Measurements from ENCODE around the gene NSFL1C.

The NSFL1C gene

DNA sequence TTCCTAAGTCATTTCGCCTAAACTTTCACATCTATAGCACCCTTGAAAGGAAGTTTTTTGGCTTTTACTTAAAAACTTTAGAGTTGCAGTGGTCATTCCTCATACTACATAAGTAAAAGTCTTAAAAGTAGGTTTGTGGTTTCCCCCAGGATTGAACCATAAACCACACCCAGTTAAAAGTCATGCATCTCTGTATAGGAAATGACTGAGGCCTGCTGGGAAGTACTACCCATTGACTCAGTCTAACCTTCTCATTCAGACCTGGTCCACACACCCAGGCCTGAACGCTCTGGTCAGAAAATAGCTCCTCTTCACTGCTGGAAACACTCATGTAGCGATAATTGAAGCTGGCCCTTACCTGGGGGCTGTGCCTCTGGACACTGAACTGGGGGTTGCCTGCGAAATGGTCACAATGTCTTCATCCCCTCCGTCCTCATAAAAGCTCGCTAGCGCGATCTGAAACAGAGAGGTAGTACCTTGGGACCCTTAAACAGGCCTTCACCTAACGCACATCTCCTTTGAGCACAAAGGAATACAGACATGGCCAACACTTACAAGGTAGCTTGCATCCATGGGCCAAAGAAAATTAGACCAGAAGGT, 2.6 kb downstream of the NSFL1C start:
- FAIRE-seq (peak; percentile 48), DNase-seq (ENCODE audit: extremely low spot score, insufficient read length, low read depth) (no peak)

DNA sequence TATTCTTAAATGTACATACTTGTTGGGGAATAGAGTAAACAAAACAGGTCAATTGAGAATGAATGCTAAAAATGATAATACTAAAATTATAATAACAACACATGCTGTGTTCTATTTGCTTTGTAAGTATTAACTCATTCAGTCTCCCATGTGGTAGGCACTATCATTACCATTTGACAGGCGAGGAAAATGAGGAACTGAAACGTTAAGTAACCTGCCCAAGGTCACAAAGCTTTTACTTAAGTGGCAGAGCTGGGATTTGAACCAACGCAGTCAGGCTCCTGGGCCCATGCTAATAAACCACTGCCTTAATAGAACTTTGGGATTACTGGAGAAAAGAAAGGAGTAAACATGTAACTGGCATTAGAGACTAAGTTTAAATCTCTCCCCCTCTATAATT, 3.8 kb downstream of the NSFL1C start:
- DNase-seq (ENCODE audit: extremely low spot score, insufficient read length, low read depth) (no peak), FAIRE-seq (no peak)

DNA sequence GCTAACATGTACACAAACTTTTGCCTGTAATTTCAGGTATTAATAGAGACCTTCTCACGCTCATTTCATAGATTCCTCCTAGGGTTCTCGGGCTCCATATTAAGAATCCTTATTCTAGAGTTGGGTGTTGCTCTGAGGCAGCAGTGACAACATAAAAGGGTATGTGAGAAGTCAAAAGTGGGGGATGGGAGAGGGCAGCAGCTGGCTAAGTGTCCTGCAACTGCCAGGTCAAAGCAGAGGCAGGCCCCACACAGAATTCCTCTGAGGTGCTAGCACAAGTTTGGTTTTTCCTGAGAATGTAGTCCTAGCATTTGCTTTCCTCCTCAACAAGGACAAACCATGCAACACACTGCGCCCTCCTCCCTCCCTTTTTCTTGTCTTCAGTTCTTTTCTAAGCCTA, 4.6 kb downstream of the NSFL1C start:
- no peak for FAIRE-seq
- DNase-seq (ENCODE audit: extremely low spot score, insufficient read length, low read depth) = no peak

DNA sequence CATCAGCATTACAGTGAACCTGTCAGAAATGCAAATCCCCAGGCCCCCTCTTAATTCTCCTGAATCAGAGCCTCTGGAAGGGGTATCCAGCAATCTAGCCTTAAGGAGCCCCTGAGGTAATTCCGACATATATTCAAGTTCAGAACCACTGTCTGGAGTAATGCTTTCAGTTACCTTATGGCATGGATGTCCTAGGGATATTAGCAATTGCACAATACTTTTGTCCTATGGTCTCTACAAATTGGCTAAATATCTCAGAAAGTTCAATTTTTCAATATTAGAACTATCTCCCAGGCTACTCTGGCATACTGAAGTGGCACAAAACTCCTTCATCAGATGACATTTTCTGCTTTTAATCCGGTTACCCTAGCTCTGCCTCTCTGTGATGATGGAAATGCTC, 6.4 kb downstream of the NSFL1C start:
- FAIRE-seq (no peak), DNase-seq (ENCODE audit: extremely low spot score, insufficient read length, low read depth) (no peak)

DNA sequence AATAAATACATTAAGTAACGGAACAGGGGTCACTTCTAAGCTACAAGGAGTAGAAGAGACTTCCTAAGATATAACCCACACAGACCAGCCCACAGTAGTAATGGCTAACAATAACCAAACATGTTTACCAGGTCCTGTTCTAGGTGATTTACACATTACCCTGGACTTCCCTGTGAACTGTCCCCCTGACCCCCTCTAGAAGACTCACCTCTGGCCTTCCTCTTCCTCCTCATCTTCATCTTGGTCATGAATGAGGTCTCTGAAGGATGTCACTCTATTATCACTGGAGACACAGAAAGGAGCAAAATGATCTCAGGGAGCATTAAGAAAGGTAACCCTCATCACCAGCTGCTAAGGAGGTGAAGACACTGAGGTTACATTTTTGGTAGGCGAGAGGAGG, 8.7 kb downstream of the NSFL1C start:
- FAIRE-seq (no peak), DNase-seq (ENCODE audit: extremely low spot score, insufficient read length, low read depth) (no peak)

DNA sequence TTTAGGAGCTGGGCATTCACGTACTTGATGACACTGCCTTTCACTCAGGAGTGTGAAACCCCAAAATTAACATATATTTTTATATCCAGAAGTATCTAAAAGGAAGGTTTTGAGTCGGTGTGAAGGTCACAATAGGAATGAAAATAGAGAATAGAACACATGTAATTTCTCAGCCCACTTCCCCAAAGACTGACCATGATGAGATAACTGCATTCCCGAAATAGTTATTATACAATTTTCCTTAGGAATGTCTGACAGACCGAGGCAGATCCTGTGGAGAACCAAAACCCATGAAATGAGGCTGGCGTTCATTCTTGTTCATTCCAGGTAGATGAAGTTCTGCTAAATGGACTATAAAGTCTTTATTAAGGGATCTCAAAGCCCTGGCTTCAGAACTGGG, 10.3 kb downstream of the NSFL1C start:
- FAIRE-seq (no peak), DNase-seq (ENCODE audit: extremely low spot score, insufficient read length, low read depth) (no peak)

DNA sequence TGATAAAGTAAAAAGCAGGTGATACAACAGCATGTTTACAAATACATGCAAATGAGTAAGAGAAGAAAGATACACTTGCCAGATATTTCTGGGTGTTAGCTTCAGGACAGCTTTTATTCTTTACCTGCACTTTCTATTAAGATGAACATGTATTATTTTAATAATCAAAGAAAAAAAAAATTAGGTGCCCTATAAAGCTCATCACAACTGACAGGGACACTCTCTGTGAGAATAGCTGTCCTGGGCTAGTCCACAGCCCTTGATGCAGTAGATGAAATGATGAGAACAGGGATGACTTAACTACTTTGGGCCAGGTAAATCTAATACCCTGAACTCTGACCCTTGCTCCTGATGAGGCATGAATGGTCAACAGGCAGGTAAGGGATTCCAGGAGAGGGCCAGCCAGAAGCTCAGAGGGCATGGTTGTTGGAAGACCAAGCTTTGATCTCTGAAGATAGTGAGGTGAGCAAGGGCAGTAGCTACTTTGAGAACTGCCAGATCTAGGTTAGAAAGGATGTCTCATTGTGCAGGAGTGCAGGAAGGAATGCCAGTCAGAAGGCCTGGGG, 15.6 kb downstream of the NSFL1C start:
- no peak for DNase-seq (ENCODE audit: extremely low spot score, insufficient read length, low read depth)
- FAIRE-seq = no peak

DNA sequence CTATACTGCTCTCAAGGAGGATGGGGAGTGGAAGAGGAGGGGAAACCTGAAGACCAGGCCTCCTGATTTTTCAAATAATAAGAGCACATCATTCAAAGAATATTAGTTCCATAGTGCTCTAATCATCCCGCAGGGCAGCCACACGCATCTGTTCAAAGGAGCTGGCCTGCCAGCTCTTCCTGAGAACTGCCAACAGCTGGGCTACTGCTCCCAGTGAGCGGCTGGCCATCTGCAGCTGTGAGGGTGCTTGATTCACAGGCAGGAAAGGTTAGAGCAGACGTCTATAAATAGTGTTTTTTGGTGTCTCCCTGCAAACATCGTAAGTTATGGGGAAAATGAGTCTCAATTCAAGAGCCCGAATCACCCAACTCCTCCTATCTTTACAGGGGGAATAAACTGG, 17.3 kb downstream of the NSFL1C start:
- no peak for DNase-seq (ENCODE audit: extremely low spot score, insufficient read length, low read depth)

DNA sequence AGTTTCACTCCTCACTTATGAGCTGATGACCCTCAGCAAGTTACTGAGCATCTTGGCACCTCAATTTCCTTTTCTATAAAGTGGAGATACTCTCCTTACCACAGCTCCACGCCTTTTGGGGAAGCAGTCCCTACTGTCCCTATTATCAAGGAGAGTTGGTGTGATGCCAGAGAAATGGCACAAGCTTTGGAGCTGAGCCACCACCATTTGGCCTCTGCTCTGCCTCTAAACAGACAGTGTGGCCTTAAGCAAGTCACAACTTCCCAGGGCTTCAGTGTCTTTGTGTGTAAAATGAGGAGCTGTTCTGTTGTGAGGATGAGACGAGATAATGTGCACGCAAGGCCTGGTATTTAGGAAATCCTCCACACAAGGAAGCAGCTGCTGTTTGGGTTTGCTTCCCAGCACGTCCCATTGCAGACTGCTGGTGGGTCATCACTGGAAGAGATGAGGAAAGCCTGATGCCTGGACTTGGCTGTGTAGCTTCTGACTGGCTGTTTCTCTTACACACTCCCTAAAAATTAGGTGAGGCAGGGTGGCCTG, 18.5 kb downstream of the NSFL1C start:
- FAIRE-seq (no peak), DNase-seq (ENCODE audit: extremely low spot score, insufficient read length, low read depth) (no peak)

More for the DNA sequence above, 17.3 kb downstream of the NSFL1C start:
- FAIRE-seq = no peak

DNA sequence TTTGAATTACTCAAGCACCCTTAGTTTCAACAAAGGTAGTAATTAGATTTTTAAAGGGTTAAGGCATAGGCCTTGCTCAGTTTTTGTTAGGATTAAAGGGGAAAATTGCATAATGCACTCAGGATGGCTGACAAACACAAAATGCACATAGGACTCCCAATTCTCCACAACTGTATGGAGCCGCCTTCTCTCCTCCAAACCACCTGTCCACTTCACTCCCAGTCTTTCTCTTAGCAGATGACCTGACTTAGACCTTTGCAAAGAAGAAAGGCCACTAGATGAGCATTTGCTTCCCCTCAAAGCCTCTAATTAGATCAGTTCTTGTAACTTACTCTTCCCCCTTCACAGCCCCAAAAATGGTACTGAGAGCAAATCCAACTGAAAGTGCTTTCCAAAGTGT, 20.1 kb downstream of the NSFL1C start:
- DNase-seq (ENCODE audit: extremely low spot score, insufficient read length, low read depth) (no peak), FAIRE-seq (no peak)

DNA sequence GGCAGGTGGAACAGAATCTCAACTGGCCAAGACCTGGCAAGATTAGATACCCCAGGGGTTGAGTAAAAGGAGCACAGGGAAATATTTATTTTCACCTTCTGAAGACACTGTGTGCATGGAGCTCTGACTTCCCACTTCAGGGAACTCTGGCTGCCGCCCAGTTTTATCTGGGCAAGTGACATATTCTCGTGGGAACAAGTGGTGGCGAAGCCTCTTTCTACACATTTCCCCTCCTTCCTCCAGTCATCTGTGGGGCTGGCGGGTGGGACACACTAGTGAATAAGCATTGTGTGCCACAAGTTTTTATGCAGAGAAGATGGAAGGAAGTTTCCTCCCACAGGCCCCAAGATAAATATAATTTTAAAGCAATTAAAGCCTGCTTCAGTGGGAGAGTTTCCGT, 23.6 kb downstream of the NSFL1C start:
- FAIRE-seq = no peak
- no peak for DNase-seq (ENCODE audit: extremely low spot score, insufficient read length, low read depth)

DNA sequence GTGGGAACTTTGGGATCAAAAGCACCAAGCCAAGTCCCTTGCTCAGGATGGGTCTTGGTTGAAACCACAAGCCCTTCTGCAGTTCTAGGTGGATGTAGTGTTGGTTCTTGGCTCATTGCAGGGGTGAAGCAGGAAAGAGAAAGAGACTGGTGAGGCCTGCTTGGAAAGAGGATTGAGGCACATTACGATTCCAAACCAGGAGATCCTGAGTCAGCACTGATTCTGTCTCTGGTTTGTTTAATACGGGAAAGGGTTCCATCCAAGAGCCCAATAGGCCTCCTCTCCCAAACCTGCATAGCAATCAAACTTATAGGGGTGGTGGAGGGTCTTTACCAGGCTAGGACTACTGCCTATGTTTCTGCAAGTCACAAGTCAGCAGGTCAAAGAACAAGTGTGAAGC, 24.3 kb downstream of the NSFL1C start:
- no peak for FAIRE-seq

DNA sequence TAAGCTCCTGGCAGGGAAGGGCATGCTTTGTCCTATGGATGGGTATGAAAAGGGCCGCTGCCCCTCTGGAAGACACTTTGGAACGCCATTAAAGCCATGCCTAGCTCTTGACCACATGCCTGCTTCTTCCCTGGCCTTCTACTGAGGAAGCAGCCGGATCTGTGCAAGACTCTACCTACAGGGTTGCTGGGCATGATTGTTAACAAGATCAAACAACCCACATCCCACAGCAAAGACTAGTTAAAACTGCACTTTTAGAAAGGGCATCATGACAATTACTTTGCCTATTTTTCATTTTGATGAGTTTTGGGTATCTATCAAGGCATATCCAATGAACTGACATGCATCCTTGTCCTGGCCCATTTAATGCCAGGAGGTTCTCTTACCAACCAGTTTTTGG, 25.5 kb downstream of the NSFL1C start:
- DNase-seq (ENCODE audit: extremely low spot score, insufficient read length, low read depth) = no peak
- FAIRE-seq = no peak

More for the DNA sequence above, 24.3 kb downstream of the NSFL1C start:
- DNase-seq (ENCODE audit: extremely low spot score, insufficient read length, low read depth) = no peak

DNA sequence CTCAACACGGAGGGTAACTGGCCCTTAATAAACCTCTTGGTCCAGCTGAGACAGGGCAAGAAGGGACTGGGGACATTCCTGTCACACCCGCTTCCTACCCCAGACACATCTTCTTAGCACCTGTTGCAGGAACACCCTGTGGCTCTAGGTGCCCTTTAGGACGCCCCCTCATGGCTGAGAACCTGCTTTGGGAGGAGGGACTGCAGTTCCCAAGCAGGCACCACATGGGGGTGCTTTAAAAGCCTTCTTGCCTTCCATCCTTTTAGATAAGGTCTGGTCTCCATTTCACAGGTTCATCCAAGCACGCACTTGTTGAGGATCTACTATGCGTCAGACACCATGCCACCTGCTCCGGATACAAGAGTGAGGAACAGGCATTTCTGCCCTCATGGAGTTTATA, 26.6 kb downstream of the NSFL1C start:
- DNase-seq (ENCODE audit: extremely low spot score, insufficient read length, low read depth) (no peak), FAIRE-seq (no peak)

DNA sequence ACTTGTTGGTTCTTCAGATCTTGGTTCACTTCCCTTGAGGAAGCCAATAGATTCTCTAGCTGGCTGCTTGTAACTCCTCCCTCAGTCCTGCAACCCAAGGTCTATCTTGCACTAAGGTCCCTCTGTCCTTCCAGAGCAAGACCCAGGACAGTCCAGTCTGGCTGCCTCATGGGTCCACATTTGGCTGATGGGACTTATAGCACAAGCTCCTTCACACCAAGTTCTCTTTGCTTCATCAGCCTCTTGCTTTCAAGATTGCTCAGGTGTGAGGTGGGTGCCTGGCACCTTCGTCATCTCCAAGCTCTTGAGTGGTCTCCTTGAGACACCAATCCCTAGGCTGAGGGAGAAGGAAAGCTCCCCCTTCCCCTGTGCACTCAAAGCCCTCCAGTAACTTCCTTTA, 28.3 kb downstream of the NSFL1C start:
- DNase-seq (ENCODE audit: extremely low spot score, insufficient read length, low read depth) (no peak), FAIRE-seq (no peak)

DNA sequence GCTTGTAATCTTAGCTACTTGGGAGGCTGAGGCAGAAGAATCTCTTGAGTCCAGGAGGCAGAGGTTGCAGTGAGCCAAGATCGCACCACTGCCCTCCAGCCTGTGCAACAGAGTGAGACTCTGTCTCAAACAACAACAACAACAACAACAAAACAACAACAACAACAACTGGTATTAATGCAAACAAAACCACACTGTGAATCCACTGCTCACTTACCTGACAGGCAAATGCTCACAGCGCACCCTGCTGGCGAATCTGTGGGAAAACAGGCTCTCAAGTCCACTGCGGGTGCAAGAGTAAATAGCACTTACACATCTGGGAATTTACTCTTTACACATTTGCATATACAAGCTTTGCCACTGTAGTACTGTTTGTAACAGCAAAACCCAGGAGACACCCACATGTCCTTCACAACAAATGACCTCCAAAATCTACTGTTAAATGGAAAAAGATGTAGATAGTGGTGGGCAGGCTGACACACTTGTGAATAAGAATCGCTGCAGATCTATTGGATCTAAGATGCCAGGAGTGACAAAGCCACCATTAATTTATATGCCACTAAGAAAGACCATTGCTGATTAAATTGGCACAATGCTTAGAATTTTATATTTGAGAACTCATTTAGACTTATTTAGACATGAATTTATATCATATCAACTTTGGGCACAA, 29.3 kb downstream of the NSFL1C start:
- peak; percentile 62 for DNase-seq (ENCODE audit: extremely low spot score, insufficient read length, low read depth)
- FAIRE-seq = peak; percentile 91

DNA sequence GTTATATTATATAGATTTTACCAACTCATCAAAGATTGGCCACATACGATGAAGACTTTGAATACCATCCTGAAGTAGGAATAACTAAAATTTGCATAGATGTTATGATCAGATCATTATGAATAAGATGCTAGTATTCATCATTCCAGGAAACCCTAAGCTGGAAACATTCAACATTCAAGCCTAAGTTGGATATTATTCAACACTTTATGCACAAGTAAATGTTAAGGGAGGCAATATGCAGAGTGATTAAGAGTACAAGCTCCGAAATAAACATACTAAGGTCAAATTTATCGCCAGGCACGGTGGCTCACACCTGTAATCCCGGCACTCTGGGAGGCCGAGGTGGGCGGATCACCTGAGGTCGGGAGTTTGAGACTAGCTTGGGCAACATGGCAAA, 30.4 kb downstream of the NSFL1C start:
- no peak for DNase-seq (ENCODE audit: extremely low spot score, insufficient read length, low read depth)
- FAIRE-seq = no peak

DNA sequence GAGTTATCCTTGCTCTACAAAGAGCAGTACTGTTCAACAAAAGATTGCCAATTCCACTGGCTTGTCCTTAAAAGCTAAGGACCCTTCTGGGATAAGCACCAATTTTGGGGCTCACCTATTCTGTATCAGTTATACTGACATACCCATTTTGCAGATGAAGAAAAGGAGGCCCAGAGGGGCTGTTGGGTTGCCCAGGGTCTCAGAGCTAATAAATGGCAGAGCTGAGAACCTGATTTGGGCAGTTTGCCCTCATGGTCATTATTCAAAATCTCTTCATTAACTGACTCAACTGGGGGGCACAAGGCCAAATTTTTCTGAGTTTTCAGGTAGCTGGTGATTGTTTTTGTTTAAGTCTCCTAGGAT, 31.3 kb downstream of the NSFL1C start:
- FAIRE-seq (no peak), DNase-seq (ENCODE audit: extremely low spot score, insufficient read length, low read depth) (no peak)

DNA sequence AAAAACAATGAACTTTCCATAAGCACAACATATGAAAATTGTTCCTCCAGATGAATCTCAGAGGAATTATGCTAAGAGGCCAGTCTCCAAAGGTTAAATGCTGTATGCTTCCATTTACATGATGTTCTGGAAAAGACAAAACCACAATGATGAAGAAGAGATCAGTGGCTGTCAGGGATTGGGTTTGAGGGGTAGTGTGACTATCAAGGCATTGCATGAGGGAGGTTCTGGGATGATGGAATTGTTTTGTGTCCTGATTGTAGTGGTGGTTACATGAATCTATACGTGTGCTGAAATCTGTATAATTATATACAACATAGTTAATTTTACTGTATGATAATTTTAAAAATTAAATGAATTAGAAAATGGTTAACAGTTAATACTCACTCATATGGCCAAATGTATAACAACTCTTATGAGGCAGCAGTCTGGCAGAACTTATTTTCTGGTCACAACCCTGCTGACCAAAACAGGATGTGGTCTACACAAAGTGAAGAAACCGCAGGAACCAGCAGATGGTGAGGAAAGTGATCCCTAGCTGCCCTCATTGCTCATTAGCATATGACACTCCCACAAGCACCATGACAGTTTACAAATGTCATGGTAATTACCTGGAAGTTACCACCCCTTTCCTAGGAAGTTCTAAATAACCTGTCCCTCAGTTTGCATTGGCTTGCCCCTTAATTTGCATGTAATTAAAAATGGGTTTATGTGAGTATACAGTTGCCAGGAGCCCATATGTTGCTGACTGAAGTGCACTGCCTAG, 31.9 kb downstream of the NSFL1C start:
- FAIRE-seq (peak; percentile 96), DNase-seq (ENCODE audit: extremely low spot score, insufficient read length, low read depth) (peak; percentile 11)

DNA sequence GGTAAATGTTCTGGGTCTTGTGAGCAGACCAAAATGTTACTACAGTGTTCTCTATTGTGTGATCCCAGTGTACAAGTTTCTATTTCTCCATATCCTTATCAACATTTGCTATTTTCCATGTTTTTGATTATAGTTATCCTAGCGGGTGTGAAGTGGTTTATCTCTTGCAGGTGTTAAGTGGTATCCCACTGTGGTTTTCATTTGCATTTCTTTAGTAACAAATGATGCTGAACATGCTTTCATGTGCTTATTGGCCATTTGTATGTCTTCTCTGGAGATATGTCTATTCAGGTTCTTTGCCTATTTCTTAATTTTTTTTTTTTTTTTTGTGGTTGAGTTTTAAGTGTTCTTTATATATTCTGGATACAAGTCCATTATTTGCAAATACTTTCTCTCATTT, 35.5 kb downstream of the NSFL1C start:
- DNase-seq (ENCODE audit: extremely low spot score, insufficient read length, low read depth) (no peak), FAIRE-seq (no peak)

DNA sequence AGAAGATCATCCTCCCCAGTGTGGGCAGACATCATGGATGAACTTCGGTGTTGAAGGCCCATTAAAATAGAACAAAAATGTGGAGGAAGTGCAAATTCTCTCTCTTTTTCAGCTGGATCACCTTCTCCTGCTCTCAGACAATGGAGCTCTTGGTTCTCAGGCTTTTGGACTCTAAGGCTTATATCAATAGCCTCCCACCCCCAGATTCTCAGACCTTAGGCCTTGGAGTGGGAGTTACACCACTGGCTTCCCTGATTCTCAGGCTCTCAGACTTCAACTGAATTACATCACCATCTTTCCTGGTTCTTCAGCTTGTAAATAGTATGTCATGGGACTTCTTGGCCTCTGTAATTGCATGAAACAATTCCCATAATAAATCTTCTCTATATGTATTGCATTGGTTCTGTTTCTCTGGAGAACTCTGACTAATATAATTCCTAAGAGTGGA, 36.6 kb downstream of the NSFL1C start:
- DNase-seq (ENCODE audit: extremely low spot score, insufficient read length, low read depth) (no peak), FAIRE-seq (no peak)

Measured in GM18507 (cell line).